NB4 (cell line): ENCODE measurements around the gene KRT74.

ENCODE experiments used
- DNase-seq: peaks from one replicate; pipeline ENCODE4 v3.0.0; 2010; ENCODE audit warnings: low read depth
- H3K4me3 ChIP-seq: one replicate; pipeline ENCODE4 v1.5.1; 2011; ENCODE audit warnings: mild to moderate bottlenecking, low read depth, low read length, moderate library complexity
- MAX ChIP-seq: IDR thresholded peaks from 2 replicates; pipeline ENCODE4 v1.6.1; 2011; ENCODE audit warnings: low read depth, low read length
- MYC ChIP-seq: IDR thresholded peaks from 2 replicates; pipeline ENCODE4 v1.6.1; 2011; ENCODE audit warnings: low read depth, low read length
- POLR2A ChIP-seq: IDR thresholded peaks from 2 replicates; pipeline ENCODE4 v1.6.1; 2011; ENCODE audit warnings: mild to moderate bottlenecking; ENCODE audit not compliant: insufficient read length; ENCODE audit errors: extremely low read depth
- TF ChIP-seq, protein P1 (sequence below): IDR thresholded peaks from one replicate; pipeline ENCODE4 v1.5.1; 2012; ENCODE audit warnings: low read depth, low read length

KRT74 gene

GRCh38 chr12:52582486-52582885 is 8.8 kb upstream of the KRT74 start:
- TF ChIP-seq POLR2A: no peak
- TF ChIP-seq, protein P1, sequence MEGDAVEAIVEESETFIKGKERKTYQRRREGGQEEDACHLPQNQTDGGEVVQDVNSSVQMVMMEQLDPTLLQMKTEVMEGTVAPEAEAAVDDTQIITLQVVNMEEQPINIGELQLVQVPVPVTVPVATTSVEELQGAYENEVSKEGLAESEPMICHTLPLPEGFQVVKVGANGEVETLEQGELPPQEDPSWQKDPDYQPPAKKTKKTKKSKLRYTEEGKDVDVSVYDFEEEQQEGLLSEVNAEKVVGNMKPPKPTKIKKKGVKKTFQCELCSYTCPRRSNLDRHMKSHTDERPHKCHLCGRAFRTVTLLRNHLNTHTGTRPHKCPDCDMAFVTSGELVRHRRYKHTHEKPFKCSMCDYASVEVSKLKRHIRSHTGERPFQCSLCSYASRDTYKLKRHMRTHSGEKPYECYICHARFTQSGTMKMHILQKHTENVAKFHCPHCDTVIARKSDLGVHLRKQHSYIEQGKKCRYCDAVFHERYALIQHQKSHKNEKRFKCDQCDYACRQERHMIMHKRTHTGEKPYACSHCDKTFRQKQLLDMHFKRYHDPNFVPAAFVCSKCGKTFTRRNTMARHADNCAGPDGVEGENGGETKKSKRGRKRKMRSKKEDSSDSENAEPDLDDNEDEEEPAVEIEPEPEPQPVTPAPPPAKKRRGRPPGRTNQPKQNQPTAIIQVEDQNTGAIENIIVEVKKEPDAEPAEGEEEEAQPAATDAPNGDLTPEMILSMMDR: no peak
- no peak for TF ChIP-seq MYC
- TF ChIP-seq MAX: no peak
- no peak for DNase-seq
- H3K4me3 ChIP-seq: no peak overlapping the region

- no peak for DNase-seq
- H3K4me3 ChIP-seq: no peak overlapping the region
- no peak for TF ChIP-seq POLR2A
- TF ChIP-seq MYC: no peak
- TF ChIP-seq, protein P1: no peak
- no peak for TF ChIP-seq MAX
Observed at GRCh38 chr12:52581481-52581880, 7.8 kb upstream of the KRT74 start.

GRCh38 chr12:52581066-52581465 is 7.4 kb upstream of the KRT74 start:
- TF ChIP-seq, protein P1: no peak
- TF ChIP-seq POLR2A (no peak), MAX (no peak), MYC (no peak)
- H3K4me3 ChIP-seq: no peak overlapping the region
- DNase-seq: no peak

DNA sequence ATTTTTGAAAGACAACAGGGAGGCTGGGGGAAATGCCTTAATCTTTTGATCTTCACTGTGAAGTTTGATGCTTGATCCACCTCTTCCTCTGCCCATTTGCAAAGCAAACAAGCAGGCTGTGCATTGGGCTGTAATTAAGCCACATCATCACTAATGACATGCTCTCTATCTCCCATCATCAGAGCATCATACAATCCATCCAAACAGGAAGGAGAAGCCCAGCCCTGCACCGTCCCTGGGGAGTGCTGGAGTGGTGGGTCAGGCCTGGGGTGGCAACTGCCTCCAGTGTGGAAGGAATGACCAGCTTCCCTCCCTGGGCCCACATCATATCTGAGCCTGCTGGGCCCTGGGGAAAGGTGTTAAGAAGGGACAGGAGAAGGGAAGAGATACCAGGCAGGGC is 6.9 kb upstream of the KRT74 start:
- TF ChIP-seq MAX (no peak), POLR2A (no peak), MYC (no peak)
- TF ChIP-seq, protein P1: no peak
- no peak for DNase-seq
- no peak overlapping the region for H3K4me3 ChIP-seq

- DNase-seq: no peak
- no peak overlapping the region for H3K4me3 ChIP-seq
- TF ChIP-seq MYC: no peak
- TF ChIP-seq POLR2A: no peak
- TF ChIP-seq, protein P1: no peak
- no peak for TF ChIP-seq MAX
Observed at GRCh38 chr12:52579468-52580465, 6.1 kb upstream of the KRT74 start.
